Activated CD8-positive, alpha-beta memory T cell treated with anti-CD3 and anti-CD28 coated beads for 24 hours (primary cell): Measurements from ENCODE around the gene PCDHA1.
"Not testable (repeated sequence)": the region's sequence is repeated elsewhere in the genome, so short reads cannot be mapped to it uniquely, and the experiment has no call there.

Experiments used
- DNase-seq: peaks from one replicate; pipeline ENCODE4 v3.0.0-alpha.2; 2020

The PCDHA1 gene

DNA sequence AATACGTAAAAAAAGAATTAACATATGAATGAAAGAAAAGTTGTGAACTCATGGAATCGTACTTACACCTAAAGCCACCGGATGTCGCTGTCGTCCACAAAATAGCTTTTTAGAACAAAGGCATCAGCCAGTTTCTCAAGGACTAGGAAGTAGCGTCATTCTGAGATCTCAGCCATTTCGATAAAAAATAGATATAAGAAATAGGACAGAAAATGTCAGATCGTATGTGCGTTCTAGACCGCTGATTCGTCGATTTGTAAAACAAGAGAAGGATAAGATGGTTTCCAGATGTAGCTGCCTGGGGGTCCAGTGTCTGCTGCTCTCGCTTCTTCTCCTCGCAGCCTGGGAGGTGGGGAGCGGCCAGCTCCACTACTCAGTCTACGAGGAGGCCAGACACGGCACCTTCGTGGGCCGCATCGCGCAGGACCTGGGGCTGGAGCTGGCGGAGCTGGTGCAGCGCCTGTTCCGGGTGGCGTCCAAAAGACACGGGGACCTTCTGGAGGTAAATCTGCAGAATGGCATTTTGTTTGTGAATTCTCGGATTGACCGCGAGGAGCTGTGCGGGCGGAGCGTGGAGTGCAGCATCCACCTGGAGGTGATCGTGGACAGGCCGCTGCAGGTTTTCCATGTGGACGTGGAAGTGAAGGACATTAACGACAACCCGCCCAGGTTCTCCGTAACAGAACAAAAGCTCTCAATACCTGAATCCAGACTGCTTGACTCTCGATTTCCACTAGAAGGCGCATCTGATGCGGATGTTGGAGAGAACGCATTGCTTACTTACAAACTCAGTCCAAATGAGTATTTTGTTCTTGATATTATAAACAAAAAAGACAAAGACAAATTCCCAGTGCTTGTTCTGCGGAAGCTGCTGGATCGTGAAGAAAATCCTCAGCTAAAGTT, 70.1 kb downstream of the PCDHA1 start, which contains the start of gene PCDHA10:
TSS of gene PCDHA10 (plus strand) at position 126 of the 903 bp plus-strand sequence. CDS start at position 278, 152 bp downstream.
- DNase-seq: no peak

DNA sequence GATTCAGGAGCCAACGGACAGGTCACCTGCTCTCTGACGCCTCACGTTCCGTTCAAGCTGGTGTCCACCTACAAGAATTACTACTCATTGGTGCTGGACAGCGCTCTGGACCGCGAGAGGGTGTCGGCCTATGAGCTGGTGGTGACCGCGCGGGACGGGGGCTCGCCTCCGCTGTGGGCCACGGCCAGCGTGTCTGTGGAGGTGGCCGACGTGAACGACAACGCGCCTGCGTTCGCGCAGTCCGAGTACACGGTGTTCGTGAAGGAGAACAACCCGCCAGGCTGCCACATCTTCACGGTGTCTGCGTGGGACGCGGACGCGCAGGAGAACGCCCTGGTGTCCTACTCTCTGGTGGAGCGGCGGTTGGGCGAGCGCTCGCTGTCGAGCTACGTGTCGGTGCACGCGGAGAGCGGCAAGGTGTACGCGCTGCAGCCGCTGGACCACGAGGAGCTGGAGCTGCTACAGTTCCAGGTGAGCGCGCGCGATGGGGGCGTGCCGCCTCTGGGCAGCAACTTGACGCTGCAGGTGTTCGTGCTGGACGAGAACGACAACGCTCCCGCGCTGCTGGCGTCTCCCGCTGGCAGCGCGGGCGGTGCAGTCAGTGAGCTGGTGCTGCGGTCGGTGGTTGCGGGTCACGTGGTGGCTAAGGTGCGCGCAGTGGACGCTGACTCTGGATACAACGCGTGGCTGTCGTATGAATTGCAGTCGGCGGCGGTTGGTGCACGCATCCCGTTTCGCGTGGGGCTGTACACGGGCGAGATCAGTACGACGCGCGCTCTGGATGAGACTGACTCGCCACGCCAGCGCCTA, 71.4 kb downstream of the PCDHA1 start:
- no peak for DNase-seq

DNA sequence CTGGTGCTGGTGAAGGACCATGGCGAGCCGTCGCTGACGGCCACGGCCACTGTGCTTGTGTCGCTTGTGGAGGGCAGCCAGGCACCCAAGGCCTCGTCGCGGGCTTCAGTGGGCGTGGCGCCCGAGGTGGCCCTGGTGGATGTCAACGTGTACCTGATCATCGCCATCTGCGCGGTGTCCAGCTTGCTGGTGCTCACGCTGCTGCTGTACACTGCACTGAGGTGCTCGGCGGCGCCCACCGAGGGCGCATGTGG, 72.0 kb downstream of the PCDHA1 start:
- DNase-seq: no peak

DNA sequence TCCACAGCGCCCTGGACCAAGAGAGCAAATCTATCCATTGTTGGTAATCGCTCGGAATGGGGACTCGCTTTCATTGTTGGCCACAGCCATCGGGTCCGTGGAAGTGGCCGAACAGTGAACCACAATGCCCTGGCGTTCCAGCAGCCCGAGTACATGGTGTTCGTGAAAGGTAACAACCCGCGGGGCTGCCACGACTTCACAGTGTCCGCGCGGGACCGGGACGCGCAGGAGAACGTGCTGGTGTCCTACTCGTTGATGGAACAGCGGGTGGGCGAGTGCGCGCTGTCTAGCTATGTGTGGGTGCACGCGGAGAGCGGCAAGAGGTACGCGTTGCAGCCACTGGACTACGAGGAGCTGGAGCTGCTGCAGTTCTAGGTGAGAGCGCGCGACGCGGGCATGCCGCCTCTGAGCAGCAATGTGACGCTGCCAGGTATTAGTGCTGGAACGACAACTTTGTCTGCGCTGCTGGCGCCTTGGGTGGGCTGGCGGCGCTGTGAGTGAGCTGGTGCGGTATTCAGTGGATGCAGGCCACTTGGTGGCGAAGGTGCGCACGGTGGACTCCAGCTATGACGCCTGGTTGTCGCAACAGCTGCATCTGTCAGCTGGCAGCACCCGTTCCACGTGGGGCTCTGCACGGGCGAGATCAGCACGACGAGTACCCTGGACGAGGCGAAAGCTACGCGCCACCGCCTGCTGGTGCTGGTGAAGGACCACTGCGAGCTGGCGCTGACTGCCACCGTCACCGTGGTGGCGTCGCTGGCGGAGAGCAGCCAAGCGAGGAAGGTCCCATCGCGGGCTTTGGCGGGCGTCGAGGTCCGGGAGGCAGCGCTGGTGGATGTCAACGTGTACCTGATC, 76.7 kb downstream of the PCDHA1 start:
- no peak for DNase-seq

DNA sequence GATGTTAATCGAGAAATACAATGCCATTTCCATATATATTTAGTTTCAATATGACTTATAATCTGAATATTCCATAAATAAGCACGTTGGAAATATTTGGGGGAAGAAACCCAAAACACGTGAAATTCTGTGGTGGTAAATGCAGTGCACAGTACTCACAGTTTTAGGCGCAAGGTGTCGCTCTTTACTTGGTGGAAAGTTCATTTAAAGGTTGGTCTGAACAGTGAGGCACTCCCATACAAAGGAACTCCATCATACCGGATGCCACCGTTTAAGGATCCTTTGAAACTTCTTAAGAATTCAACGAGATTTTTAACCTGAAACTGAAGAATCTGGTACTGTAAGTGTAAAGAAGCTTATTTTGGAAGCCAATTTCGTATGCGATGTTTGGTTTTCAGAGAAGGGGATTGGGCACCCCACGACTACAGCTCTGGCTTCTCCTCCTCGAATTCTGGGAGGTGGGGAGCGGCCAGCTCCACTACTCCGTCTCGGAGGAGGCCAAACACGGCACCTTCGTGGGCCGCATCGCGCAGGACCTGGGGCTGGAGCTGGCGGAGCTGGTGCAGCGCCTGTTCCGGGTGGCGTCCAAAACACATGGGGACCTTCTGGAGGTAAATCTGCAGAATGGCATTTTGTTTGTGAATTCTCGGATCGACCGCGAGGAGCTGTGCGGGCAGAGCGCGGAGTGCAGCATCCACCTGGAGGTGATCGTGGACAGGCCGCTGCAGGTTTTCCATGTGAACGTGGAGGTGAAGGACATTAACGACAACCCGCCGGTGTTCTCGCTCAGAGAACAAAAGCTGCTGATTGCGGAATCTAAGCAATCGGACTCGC, 83.0 kb downstream of the PCDHA1 start, which contains the start of gene PCDHA11:
TSS of gene PCDHA11 (plus strand) at position 237 of the 834 bp plus-strand sequence. CDS start at position 384, 147 bp downstream.
- no peak for DNase-seq

DNA sequence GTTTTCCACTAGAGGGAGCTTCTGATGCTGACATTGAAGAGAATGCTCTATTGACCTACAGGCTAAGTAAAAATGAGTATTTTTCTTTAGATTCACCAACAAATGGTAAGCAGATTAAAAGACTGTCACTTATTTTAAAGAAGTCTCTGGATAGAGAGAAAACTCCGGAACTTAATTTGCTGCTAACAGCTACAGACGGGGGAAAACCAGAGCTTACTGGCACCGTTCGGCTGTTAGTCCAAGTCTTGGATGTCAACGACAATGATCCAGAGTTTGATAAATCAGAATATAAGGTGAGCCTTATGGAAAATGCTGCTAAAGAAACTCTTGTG, 83.6 kb downstream of the PCDHA1 start:
- DNase-seq: no peak

DNA sequence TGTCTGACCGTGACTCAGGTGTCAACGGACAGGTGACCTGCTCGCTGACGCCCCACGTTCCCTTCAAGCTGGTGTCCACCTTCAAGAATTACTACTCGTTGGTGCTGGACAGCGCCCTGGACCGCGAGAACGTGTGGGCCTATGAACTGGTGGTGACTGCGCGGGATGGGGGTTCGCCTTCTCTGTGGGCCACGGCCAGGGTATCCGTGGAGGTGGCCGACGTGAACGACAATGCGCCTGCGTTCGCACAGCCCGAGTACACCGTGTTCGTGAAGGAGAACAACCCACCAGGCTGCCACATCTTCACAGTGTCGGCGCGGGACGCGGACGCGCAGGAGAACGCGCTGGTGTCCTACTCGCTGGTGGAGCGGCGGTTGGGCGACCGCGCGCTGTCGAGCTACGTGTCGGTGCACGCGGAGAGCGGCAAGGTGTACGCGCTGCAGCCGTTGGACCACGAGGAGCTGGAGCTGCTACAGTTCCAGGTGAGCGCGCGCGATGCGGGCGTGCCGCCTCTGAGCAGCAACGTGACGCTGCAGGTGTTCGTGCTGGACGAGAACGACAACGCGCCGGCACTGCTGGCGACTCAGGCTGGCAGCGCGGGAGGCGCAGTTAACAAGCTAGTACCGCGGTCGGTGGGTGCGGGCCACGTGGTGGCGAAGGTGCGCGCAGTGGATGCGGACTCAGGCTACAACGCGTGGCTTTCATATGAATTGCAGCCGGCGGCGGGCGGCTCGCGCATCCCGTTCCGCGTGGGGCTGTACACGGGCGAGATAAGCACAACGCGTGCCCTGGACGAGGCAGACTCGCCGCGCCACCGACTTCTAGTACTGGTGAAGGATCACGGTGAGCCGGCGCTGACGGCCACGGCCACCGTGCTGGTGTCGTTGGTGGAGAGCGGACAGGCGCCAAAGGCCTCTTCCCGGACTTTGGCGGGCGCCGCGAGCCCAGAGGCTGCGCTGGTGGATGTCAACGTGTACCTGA, 84.6 kb downstream of the PCDHA1 start:
- no peak for DNase-seq

DNA sequence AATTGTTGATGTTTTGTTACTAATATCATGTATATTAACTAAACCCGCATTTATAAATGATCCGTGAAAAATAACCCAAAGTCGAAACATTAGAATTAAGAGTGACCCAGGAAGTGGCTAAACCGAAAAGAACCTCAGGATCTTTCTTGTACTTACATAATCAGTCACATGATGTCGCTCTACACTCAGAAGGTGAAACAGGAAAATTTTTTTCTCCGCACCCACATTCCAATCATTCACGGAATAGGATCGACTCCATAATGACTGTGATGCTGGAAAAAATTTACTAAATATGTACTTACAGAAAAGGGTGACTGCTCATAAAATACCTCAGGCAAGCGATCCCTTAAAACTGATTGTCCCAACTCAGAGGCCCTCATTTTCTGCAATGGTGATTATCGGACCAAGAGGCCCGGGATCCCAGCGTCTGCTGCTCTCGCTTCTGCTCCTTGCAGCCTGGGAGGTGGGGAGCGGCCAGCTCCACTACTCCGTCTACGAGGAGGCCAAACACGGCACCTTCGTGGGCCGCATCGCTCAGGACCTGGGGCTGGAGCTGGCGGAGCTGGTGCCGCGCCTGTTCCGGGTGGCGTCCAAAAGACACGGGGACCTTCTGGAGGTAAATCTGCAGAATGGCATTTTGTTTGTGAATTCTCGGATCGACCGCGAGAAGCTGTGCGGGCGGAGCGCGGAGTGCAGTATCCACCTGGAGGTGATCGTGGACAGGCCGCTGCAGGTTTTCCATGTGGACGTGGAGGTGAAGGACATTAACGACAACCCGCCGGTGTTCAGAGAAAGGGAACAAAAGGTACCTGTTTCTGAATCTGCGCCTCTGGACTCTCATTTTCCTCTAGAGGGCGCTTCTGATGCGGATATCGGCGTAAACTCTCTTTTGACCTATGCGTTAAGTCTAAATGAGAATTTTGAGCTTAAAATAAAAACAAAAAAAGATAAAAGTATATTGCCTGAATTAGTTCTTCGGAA, 89.4 kb downstream of the PCDHA1 start, which contains the start of gene PCDHA12:
TSS of gene PCDHA12 (plus strand) at position 224 of the 981 bp plus-strand sequence. CDS start at position 389, 165 bp downstream.
- DNase-seq: no peak

DNA sequence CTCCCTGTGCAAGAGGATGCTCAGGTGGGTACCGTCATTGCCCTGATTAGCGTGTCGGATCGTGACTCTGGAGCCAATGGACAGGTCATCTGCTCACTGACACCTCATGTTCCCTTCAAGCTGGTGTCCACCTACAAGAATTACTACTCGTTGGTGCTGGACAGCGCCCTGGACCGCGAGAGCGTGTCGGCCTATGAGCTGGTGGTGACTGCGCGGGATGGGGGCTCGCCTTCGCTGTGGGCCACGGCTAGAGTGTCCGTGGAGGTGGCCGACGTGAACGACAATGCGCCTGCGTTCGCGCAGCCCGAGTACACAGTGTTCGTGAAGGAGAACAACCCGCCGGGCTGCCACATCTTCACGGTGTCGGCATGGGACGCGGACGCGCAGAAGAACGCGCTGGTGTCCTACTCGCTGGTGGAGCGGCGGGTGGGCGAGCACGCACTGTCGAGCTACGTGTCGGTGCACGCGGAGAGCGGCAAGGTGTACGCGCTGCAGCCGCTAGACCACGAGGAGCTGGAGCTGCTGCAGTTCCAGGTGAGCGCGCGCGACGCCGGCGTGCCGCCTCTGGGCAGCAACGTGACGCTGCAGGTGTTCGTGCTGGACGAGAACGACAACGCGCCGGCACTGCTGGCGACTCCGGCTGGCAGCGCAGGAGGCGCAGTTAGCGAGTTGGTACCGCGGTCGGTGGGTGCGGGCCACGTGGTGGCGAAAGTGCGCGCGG, 90.8 kb downstream of the PCDHA1 start:
- not testable (repeated sequence) for DNase-seq

DNA sequence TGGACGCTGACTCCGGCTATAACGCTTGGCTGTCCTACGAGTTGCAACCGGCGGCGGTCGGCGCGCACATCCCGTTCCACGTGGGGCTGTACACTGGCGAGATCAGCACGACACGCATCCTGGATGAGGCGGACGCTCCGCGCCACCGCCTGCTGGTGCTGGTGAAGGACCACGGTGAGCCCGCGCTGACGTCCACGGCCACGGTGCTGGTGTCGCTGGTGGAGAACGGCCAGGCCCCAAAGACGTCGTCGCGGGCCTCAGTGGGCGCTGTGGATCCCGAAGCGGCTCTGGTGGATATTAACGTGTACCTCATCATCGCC, 91.3 kb downstream of the PCDHA1 start:
- no peak for DNase-seq

DNA sequence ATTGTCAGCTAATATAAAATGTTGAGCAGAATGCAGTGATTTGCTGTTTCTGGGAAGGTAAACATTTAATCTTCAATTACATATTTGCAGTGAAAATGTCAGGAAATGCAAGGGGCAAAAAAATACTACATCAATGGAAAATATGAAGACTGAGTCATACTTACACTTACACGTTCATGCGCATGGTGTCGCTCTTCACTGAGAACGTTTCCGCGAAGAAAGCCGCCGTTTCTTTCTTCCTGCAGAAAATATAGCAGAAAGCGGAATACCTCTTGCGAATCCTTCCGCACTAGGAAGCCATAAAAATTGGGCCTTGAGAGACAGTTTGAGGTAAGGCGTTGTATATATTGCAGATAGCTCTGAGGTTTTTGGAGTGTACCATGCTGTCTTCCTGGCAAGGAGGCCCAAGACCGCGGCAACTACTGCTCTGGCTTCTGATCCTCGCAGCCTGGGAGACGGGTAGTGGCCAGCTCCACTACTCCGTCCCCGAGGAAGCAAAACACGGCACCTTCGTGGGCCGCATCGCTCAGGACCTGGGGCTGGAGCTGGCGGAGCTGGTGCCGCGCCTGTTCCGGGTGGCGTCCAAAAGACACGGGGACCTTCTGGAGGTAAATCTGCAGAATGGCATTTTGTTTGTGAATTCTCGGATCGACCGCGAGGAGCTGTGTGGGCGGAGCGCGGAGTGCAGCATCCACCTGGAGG, 96.1 kb downstream of the PCDHA1 start, which contains the start of gene PCDHA13:
TSS of gene PCDHA13 (plus strand) at position 236 of the 702 bp plus-strand sequence. CDS start at position 381, 145 bp downstream.
- no peak for DNase-seq

DNA sequence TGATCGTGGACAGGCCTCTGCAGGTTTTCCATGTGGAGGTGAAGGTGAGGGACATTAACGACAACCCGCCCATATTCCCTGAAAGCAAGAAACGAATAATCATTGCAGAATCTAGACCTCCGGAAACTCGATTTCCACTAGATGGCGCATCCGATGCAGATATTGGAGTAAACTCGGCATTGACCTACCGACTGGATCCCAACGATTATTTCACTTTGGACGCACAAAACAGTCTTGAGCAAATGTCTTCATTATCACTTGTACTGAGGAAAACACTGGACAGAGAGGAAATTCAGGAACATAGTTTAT, 96.6 kb downstream of the PCDHA1 start:
- DNase-seq: no peak

DNA sequence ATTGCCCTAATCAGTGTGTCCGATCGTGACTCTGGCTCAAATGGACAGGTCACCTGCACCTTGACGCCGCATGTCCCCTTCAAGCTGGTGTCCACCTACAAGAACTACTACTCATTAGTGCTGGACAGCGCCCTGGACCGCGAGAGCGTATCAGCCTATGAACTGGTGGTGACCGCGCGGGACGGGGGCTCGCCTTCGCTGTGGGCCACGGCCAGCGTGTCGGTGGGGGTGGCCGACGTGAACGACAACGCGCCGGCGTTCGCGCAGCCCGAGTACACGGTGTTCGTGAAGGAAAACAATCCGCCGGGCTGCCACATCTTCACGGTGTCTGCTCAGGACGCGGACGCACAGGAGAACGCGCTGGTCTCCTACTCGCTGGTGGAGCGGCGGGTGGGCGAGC, 97.4 kb downstream of the PCDHA1 start:
- no peak for DNase-seq

DNA sequence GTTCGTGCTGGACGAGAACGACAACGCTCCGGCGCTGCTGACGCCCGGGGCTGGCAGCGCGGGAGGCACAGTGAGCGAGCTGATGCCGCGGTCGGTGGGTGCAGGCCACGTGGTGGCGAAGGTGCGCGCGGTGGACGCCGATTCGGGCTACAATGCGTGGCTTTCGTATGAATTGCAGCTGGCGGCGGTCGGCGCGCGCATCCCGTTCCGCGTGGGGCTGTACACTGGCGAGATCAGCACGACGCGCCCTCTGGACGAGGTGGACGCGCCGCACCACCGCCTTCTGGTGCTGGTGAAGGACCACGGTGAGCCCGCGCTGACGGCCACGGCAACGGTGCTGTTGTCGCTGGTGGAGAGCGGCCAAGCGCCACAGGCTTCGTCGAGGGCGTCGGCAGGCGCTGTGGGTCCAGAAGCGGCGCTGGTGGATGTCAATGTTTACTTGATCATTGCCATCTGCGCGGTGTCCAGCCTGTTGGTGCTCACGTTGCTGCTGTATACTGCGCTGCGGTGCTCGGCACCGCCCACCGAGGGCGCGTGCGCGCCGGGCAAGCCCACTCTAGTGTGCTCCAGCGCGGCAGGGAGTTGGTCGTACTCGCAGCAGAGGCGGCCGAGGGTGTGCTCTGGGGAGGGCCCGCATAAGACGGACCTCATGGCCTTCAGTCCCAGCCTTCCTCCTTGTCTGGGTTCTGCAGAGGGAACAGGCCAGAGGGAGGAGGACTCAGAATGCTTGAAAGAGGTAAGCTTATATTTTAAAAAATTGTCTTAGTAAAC, 98.2 kb downstream of the PCDHA1 start:
- no peak for DNase-seq

DNA sequence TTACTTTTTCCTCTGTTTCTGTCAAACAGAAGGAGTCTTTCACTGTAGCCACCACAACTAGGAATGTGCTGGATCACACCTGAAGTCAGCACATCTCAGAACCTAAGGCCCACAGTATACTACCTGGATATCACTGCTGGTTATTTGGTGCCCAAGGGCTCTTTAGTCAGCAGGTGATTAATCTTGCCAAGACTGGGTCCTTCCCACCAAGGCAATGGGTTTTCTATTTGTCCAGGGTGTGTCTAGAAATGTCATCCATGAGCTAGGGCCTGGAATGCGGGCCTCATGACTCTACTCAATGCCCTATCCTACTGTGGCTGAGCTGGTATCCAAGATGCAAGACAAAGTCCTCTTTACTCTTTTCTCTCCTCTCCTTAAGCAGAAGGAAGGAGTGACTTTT, 130.4 kb downstream of the PCDHA1 start:
- DNase-seq: no peak

DNA sequence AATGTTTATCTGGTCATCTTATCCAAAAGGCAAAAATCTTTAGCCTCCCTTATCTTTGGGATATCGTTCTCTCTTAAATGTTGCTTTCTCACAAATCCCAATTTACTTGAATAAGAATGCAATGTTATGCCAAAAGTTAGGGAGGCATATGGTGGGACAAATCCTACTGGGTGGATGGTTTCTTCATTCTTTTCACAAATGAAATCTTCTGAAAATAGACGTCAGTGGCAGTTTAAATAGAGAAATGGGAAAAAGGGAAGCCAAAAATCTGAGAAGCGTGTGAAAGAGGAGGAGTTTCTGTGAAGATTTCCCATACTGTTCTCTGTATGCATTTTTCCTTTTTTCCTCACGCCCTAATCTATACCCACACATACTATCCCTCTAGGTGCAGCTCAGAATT, 137.7 kb downstream of the PCDHA1 start:
- no peak for DNase-seq

DNA sequence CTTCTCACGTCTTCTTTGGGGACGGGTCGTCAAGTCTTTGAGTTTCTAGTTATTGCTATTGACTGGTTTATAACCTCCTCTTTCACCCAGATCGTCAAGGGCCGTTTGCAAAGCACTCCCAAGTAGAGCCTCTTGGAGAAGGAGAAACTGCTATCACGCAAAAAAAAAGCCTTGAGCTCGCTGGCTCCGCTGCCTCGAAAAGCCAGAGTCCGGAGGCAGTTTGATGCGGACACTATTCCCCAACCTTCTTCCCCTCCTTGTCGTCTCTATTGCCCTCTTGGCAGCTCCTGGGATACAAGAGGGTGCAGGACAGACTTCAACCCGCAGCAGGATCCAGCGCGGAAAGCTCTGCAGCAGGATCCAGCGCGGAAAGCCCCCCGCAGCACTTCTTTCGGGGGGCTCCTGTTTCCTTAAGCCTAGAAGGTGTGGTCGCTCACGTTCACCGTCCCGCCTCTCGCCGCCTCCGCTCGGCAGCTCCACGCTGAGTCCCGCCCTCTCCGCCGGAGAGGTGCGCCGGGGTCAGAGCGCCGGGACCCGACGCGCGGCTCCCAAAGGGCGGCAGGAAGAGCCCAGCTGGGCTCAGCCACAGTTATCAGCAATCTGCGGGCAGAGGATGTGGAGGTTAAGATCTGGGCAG, 140.0 kb downstream of the PCDHA1 start, which contains the start of gene PCDHAC1:
TSS of gene PCDHAC1 (plus strand) at position 494 of the 637 bp plus-strand sequence. CDS start 594 bp downstream, outside the sequence.
- DNase-seq: no peak
